NAMALWA (cell line): Measurements from ENCODE around the gene PTPN14.

ENCODE experiments used
- DNase-seq: peaks from one replicate; pipeline ENCODE4 v3.0.0-alpha.2; 2015; ENCODE audit warnings: low spot score

The PTPN14 gene

DNA sequence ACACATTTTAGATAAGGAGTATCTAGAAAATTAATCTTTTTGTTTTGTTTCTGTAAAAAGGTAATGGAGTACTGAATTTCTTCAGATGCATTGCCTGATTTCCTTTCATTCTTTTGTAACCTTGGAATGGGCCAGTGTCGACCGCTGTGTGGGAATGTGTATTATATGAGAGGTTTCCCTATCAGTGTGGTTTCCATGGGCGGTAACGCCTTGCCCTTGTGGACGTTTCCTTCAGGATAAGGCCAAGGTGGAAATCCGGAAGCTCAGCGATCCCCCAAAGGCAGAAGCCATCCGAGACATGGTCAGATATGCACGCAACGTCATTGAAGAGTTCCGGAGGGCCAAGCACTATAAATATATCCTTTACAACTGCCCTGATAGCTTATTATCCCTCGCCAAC lies 220.7 kb downstream of the PTPN14 start:
- no peak for DNase-seq

DNA sequence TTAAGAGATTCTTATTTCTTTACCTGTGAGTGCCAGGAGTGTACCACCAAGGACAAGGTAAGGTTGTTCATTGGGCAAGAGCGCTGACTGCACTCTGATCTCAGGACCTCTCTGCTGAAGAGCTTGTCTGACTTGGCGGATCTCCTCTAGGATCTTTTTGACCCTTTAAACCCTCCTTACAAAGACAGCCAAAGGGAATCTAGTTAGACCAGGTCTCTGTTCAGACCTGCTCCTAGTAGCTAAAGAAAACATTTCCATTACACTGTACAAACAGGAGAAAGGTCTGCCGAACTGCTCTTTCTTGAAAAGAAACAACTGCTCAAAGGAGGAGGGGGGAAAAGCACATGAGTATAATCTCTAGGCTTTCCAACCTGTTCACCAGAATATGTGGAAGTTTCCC lies 221.2 kb downstream of the PTPN14 start:
- no peak for DNase-seq

DNA sequence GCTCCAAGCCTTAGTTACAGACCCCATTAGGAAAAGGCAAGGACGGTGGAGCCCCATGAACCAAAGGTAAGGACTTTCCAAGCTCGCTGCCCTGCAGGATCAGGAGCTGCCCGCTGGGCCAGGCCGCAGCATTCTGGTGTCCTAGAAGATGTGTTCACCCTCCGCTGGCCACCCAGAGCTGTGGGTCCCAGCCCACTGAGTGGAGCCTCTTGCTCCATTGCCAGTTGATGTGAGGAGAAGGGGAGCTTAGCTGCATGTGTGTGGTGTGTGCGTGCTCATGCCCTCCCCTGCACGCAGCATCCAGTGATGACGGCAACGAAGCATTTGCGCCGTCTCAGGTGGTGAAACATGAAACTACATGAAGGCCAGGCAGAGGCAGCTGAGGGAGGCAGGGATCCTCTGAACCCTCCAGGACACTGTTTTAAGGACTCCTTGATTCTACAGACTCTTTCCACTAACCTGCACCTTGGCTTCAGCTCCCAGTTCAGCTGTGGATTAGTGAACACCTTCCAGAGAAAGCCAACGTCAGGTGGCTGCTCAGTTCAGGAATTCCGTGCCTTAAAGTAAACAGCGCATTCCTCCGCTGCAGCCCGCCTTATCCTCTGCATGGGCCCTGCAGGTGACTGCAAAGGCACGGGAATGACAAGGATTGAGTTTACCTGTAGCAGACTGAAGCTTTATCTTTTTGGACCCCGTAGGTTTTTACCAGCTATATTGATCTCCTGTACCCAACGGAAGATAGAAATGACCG lies 221.8 kb downstream of the PTPN14 start:
- DNase-seq: no peak

DNA sequence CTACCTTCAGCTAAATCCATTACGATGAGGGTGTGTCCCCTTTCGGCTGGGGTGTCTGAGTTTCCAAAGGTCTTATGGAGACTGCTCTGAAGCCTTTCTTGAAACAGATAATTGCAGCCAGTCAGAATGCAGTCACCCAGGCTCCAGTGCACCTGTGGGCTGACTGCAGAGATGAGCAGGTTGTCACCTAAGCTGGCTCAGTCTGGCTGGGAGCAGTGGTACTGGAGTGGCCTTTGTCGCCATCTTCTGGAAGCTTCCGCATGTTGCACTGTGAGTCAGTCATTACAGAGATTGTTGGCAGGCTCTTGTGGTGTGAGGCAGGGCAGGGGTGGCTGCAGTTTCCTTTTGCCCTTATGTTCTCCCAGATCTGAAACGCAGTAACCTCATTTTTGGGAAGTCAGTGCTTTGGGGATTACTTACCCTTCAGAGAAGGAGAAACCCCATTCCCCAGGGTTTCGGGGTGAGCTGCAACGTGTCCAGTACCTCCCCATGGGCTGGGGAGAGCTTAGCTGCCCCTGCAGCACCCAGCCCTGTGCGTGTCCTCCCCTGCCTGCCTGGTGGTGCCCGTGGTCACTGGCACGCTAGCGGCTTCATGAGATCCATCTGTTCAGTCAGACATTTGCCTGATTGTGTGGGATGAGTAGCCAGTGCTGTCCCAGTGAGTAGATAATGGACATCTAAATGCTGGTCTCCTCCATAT lies 222.5 kb downstream of the PTPN14 start:
- DNase-seq: peak; percentile 83

DNA sequence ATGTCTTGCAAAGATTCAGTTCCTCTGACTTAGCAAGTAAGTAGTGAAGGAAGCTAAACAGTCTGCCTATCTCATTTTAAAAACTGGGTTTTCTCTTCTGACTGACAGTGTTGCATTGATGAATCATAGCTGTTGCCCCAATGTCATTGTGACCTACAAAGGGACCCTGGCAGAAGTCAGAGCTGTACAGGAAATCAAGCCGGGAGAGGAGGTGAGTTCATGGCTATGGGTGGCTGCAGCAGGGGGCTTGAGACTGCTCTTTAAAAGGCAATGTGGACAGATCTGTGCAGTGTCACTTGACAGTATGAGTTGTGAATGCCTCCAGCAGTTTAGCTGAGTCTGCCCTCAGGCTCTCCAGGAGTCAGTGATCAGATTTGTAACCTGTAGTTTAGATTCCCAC lies 223.9 kb downstream of the PTPN14 start:
- no peak for DNase-seq

DNA sequence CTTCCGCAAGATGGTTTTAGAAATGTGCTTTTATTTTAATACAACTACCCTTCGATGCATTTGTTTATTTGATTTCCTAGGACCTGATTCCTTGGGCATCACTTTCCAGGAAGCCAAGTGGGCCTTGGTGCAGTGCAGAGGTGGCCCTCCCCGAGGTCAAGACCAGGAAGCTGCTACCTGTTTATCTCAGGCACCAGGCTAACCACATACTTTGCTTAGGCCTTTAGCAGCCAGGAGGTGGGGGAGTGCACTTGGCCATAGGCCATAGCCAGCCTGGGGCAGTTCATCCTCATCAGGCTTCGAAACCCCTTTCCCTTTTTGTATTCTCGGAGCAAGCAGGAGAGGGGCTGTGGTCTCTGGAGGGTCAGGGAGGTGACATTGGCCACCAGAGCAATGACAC lies 225.0 kb downstream of the PTPN14 start:
- DNase-seq: no peak

DNA sequence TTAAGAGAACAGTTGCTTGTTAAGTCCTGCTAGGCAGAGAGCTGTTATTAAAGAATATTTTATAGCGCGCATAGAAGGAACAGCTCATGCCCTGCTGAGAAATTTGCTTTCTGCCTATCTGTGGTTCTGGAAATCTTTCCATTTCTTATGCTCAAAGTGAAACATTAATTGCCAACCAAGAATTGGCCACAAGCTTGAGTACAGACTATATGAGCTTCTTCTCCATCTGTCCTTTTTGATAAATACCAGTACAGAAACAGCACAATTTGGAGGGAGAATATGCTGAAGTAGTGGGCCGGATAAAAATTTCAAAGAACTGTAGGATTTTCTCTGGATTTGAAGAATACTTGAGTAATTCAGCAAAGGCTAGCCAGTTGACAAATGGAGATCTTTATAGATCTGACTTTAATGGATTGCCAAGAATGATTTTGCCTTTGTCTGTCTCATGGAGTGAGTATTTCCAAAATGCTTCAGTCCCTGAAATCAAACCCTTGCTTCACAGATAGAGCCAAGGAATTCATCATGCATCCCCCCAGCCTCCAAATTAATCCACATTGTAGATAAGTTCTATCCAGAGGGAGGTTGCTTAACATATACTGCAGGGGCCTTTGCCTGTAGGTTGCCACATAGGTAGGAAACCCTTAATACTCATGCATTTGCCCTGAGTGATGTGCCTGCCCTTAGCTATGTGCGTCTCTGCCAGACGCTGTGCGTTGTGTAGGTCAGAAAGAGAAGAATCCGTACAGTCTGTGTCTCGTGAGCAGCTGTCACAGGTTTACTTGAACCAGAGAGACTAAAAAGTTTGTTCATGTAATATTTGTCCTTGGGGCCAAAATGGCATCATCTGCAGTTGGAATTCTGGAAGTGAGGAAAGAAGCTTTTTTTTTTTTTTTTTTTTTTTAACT lies 226.3 kb downstream of the PTPN14 start:
- DNase-seq: no peak

DNA sequence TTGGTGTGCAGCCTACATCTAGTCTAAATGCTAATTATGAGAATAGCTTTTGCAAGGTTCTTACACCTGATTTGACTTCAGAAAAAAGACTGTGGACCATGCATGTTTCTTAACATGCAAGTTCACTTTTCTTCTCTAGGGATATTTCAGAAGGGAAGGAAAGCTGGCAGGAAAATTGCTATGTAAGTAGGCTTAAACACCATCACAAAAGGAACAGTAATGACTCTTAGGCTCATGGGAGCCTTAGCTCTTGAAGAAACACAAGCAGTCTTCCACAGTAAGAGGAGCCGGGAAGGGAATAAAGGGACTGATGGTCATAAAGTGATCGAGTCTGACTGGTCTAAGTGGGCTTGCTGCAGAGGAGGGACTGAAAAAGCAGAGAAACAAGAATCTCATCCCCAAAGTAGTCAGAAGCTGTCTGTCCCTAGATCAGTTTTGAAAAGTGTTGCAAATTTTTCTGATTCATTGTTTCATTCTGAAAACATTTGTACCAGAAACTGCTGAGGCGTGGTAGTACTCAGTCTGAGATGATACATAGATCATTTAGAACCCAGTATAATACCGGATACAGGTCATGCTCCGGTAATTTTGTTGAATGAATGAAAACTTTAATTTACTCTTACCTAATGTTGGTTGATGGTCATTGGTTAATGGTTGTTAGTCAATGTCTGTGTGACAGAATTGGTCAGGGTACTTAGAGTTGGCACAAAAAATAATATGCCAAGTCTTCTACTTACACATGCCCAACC lies 229.5 kb downstream of the PTPN14 start:
- no peak for DNase-seq

DNA sequence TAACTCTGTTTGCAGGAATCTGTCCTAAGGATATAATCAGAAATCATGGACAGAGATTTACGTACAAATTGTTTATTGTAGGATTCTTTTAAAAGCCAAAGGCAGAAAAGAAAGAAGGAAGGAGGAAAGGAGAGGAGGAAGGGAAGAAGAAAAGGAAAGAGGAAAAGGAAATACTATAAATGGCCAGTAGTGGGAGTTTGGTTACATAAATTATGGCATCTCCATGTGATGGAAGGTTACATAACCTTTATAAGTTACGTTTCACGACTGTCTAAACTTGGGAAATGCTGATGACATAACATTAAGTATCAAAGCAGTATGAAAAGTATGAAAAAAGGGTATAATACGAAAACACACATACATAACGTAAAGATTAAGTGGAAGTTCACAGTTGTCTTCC lies 231.5 kb downstream of the PTPN14 start:
- DNase-seq: no peak

DNA sequence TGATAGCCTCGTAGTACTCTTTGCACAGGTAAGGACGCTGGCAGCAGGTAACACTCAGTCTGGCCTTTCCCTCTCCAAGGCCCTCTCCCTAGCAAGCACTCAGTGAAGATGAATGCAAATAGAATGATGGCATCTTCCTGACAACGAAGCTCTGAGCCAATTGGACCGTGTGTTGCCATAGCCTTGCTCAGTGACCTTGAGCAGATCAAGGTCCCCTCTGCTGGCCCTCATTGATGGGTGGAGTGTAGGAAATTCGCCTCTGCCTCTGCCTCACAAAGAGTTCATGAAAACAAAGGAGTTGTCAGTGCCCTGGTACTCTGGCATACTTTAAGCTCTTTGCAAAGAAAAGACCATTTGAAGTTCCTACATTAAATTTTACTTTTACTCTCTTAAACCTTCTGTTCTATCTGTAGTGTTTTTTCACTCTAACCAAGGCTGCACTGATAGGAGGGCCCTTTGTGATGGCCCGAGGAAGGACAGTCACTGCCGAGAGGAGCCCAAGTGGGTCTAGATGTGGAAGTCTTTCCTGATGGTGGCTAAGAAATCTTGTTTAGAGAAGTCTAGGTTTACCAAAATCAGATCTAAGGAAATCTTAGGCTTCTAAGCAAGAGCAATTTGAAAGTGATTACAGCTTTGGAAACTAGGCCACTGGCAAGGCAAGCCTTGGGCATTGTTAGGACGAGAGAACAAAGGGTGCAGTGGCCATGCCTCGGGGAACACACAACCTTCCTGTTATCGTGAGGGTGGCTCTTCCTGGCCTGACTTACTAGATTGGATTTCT lies 232.3 kb downstream of the PTPN14 start:
- no peak for DNase-seq

DNA sequence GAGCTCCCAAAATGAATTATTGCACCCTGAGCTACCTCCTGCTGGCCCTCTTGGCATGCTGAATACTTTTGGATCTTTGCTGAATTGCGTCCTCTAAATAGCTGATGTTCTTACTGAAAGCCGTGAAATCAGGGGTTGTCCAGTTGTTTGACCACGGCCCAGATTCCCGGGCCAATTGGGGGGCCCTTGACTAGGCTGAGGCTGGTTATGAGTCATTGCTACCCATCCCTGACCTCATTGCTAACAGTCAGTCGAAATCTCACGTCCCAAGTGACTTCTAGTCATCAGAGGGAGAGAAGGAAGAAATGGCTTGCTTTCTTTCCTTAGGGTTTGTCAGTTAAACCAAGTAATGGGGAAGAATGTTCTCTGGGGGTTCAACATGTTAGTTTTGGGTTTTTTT lies 233.0 kb downstream of the PTPN14 start:
- DNase-seq: no peak

DNA sequence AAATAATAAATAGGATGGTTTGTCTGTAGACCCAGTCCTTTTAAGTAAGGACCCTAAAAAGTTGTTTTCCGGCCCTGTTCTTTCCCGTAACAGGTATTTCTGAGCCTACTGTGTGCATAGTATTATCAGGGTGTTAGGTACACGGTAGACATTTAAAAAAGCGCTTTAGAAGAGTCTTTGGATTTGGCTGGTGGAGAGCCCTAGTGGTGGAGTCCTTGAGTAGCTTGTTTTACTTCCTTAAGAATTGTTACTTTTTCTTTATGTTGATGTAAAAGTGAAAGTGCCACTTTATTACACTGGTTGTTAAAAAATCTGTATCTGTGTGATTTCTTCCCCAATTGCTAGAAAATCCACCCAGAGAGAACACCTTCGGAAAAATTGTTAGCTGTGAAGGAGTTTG lies 233.7 kb downstream of the PTPN14 start:
- DNase-seq: no peak

DNA sequence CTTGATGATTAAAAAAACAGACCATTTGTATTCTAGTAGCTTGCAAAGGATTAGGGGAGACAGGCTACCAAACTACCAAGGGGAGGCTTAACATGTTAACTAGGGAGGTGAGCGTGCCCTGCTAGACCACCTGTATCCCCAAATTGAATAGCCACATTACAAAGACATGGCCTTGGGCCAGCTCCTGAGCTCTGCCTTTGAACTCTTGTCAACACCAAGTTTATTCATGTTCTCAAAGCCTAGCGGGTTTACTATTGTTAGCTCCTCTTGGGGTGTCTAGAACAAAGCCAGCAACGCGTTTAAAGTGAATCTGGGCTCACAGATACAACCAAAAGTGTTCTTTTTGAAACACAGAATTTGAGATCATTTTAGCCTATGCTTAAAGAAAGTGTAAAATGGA lies 234.1 kb downstream of the PTPN14 start:
- DNase-seq: no peak

DNA sequence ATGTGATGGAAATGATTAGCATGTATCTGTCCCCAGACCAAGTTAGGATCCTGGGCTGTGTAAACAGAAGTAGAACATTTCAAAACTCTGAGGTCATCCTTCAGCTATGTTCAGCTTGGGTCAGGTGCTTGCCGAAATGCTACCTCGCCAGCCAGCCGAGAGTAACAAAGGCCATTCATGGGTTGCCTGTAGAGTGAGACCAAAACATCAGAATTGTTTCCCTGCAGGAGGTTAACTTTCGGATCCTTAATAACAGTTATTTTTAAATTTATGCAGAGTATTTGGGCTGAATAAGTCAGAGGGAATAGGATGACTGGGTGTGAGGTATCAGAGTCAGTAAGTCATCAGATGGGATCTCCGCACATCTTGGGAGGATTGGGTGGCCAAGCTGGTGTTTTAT lies 234.8 kb downstream of the PTPN14 start:
- no peak for DNase-seq

DNA sequence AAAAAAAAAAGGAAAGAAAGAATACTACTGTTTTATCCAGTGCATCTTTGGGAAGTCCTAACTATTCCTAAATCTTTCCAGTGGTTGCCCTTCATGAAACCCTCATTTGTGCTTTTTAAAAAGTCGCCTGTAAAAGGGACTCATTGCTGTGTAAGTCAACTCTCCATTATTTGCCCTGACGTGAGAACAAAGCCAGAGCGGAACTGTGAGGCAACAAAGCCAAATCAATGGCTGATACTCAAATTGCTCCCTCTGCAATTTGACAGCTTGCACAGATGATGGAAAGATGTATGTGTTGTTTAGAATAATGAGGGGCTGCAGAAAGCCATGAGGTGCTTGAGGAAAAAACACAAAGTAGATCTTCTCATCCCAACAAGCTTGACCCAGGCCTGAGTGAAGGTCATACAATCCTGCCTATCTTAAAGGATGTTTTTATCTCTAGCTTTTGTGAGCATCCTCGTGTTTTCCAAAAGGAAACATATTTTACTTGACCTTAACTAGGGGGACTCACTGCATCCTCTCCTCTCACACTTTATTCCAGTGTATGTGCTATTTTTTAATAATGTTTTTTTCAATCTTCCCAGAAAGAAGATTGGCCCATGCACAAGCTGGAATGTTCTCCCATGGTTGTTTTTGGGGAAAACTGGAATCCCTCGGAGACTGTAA lies 237.1 kb downstream of the PTPN14 start:
- no peak for DNase-seq

DNA sequence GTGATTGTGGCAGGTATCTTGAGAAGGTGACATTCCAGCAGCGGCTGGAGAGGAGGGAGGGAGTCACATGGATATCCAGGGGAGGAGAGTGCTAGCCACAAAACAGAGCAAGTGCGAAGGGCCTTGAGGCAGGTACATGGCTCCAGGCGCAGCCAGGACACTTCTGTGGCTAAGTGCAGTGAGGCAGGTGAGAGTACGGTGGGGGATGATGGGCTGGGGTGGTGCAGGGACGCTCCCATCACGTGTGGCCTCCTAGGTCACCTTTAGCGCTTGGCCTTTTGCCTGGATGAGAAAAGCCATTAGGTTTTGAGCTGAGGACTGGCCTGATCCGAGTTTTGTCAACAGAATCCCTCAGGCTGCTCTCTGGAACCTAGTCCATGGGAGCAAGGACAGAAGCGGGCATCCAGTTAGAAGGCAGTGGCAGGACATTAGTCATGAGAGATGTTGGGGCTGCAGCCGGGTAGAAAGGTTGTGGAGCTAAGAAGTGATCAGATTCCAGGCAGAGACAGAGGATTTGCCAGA lies 238.8 kb downstream of the PTPN14 start:
- no peak for DNase-seq

DNA sequence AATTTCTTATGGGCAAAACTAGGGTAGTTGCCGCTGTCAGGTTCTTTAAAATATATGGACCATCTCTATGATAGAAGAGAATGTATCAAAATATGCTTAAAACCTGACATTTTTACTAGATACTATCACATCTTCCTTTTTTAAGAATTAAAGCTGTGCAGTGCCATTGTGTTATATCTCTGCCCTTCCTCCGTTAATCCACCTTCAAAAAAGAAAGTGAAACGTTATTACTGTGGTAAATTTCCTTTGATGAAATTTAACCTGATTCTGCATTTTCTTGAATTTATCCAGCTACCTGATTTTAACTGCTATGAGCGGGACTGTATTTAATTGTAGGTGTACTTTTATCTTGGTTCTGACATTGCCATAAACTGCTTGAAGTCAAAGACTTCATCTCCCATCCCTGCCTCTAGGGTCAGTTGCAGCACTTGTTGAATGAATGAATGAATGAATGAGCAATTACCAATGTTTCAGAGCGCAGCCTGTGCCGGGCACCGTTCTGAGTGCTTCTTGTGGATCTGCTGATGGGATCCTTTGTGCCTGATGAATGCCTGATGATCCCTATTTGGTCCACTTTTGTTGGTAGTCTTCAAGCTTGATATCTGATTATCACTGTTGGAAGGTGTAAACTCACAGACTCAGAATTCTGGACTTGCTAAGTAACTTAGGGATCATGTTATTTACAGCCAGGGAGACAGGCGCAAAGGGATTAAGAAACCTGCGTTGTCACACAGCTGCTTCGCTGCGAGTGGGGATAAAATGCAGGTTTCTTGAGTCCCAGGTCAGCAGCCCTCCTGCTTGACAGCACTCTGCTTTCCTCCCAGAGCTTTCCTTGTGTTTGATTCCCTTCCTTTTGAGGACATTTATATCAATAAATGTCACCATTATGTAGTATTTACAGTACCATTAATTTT lies 240.4 kb downstream of the PTPN14 start:
- no peak for DNase-seq

DNA sequence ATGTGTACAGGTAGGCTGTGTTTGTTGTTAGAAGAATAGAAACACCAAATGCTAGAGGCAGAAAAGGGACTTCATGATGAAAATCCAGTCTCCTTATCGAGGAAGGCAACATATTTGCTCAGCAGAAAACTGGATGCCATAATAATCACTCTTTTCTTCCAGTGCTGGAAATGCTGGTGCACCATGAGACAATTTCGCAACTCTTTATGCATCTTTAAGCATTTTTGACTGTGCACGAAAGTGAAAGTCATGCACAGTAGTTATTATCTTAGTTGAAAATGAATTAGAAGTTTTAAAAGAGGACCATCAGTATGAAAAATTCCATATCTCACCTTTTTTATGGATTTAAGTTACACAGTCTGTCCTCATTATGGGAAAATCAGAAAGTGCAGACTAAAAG lies 241.4 kb downstream of the PTPN14 start:
- no peak for DNase-seq

DNA sequence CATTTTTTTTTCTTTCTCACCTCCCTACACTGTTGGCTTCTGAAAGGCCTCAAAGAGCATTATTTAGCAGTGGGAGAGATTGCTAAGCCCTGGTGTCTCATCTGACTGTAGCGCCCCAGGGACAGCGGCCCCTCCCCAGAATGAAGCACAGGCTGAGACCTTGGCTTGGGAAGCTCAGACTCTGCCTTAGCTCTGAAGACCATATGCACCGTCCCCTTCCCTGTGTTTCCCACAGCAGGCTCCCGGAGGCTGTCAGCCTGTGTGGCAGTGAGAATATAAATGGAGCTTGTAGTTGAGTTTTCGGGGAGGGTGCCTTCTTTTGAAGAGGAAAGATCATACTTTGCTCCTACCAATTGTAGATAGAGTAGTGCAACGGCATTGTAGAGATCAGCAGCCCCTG lies 245.1 kb downstream of the PTPN14 start:
- no peak for DNase-seq
